Neural progenitor cell (in vitro differentiated cells): ENCODE measurements around the gene FBN3.

Experiments
- CTCF ChIP-seq: fragments of 200-600 bp; sonication (generic); IDR thresholded peaks from 2 replicates; pipeline ENCODE4 v1.5.1; 2017; ENCODE audit warnings: antibody characterized with exemption, mild to moderate bottlenecking
- EZH2 ChIP-seq: fragments of 200-600 bp; sonication (generic); IDR thresholded peaks from 2 replicates; pipeline ENCODE4 v1.6.1; 2017; ENCODE audit warnings: antibody characterized with exemption, mild to moderate bottlenecking, moderate library complexity
- EZH2phosphoT487 ChIP-seq: fragments of 200-600 bp; sonication (generic); IDR thresholded peaks from 2 replicates; pipeline ENCODE4 v1.6.1; 2017; ENCODE audit warnings: antibody characterized with exemption

GRCh38 chr19:8155318-8155717 is 5.9 kb upstream of the FBN3 start:
- TF ChIP-seq CTCF, result no peak
- no peak for TF ChIP-seq EZH2phosphoT487
- TF ChIP-seq EZH2, result no peak
